Stimulated activated naive CD8-positive, alpha-beta T cell treated with anti-CD3 and anti-CD28 coated beads, Interleukin-15, amount 100 ng/mL, for 72 hours (primary cell): Measurements from ENCODE around the gene CALB2.

ENCODE experiments used
- ATAC-seq: fragments of 150-1000 bp; cut with Tn5 transposase; 2 replicates; pipeline ENCODE4 v1.10.0; 2021; ENCODE audit warnings: mild to moderate bottlenecking, moderate library complexity
- DNase-seq, 2 donors: peaks; one replicate each; pipeline ENCODE4 v3.0.0; 2021 to 2022
- H3K27ac Mint-ChIP-seq, 2 donors: one replicate each; pipeline ENCODE4 v1.8.0; 2022; ENCODE audit warnings: mild to moderate bottlenecking in 2 of 2, mixed read lengths in 2 of 2, moderate library complexity in 2 of 2
- H3K27me3 Mint-ChIP-seq: one replicate; pipeline ENCODE4 v1.8.0; 2022; ENCODE audit warnings: mixed read lengths
- H3K4me1 Mint-ChIP-seq: one replicate; pipeline ENCODE4 v1.8.0; 2022; ENCODE audit warnings: mild to moderate bottlenecking, mixed read lengths
- H3K4me3 Mint-ChIP-seq, 2 donors: one replicate each; pipeline ENCODE4 v1.8.0; 2022; ENCODE audit warnings: mild to moderate bottlenecking in 2 of 2, mixed read lengths in 2 of 2, moderate library complexity in 1 of 2
- H3K9me3 Mint-ChIP-seq, 2 donors: one replicate each; pipeline ENCODE4 v1.8.0; 2022; ENCODE audit warnings: mixed read lengths in 2 of 2

CALB2 gene

DNA sequence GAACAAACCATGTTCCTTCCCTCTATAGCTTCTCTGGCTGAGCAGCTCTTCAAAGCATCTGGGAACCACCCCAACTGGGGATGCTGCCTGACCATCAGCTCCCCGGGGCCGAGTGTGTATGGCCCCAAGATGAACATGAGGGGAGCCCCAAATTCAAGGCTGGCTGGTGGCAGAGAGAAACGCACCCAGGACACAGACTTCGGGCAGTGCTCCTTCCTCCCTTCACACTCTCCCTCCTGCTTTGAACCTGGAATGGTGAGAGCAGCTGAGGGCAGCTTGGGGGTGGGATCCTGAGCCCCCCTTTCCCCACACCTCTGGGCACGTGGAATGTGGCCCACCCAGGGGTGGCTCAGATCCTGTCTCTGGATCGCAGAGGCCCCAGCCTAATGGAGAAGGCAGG, 66.1 kb downstream of the CALB2 start:
- no peak overlapping the region for H3K4me3 Mint-ChIP-seq
- ATAC-seq: no peak
- DNase-seq: no peak
- H3K27me3 Mint-ChIP-seq: peaks cover 57% of the 10 kb centered on the region
- H3K27ac Mint-ChIP-seq: no peak overlapping the region
- H3K9me3 Mint-ChIP-seq: peaks cover 0 to 8% of the 10 kb centered on the region in 2 donors
- H3K4me1 Mint-ChIP-seq: peaks cover 12% of the 10 kb centered on the region

DNA sequence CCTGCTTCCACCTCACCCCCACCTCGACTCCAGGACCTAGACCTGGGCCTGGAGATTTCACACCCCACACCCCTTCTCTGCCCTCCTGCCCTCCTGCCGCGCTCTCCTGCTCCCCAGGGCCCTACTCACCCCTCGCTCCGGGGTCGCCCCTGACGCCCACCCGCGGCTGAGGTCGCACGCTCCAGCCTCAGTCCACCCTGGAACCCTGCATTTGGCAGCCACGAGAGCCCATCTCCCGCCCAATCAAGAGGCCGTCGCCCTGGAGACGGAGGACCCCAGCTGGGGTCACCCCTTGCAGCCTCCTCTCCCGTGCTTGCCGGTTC, 67.2 kb downstream of the CALB2 start:
- H3K4me1 Mint-ChIP-seq: peaks cover 12% of the 10 kb centered on the region
- no peak overlapping the region for H3K27ac Mint-ChIP-seq
- DNase-seq: no peak
- H3K27me3 Mint-ChIP-seq: peaks cover 57% of the 10 kb centered on the region
- no peak for ATAC-seq
- peak overlapping the region in 1 of 2 donors; percentile 67 for H3K4me3 Mint-ChIP-seq
- H3K9me3 Mint-ChIP-seq: peaks cover 0 to 8% of the 10 kb centered on the region in 2 donors

DNA sequence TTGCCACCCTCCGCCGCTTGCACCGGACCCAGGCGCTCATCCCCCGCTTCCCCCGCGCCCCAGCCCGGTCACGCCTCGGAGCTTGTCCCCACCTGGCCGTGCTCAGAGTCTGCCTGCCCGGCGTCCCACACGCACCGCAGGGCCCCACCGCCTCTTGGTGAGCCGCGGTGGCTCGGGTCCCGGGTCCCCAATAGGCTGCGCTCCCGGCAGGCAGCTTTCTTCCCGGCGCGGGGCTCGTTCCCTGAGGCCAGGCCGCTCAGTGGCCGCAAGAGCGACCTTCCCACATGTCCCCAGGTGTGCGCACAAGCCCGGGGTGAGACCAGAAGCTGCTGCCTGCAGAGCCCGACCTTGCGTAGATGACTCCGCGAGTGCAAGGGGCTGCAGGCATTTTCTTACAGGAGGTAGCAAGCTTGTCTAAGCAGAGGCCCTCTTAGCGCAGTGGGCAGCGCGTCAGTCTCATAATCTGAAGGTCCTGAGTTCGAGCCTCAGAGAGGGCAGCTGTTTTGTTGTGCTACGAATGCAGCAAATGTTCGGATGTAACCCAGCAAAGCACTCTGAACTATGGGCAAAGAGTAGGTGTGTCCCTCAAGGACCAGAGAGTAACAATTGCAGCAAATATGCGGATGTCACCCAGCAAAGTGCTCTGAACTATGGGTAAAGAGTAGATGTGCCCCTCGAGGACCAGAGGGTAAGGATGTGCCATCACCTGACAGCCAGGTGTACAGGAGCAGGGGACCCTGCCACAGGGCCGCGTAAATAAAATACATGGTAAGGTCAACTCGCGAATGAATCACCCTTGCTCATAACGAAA, 67.8 kb downstream of the CALB2 start:
- DNase-seq: peak; percentile 51 to 66
- H3K4me3 Mint-ChIP-seq: peak overlapping the region; percentile 63 to 67
- peaks cover 57% of the 10 kb centered on the region for H3K27me3 Mint-ChIP-seq
- peak; percentile 90 for ATAC-seq
- H3K27ac Mint-ChIP-seq: peak overlapping the region in 1 of 2 donors; percentile 97
- H3K4me1 Mint-ChIP-seq: peaks cover 12% of the 10 kb centered on the region
- H3K9me3 Mint-ChIP-seq: peaks cover 0 to 8% of the 10 kb centered on the region in 2 donors

DNA sequence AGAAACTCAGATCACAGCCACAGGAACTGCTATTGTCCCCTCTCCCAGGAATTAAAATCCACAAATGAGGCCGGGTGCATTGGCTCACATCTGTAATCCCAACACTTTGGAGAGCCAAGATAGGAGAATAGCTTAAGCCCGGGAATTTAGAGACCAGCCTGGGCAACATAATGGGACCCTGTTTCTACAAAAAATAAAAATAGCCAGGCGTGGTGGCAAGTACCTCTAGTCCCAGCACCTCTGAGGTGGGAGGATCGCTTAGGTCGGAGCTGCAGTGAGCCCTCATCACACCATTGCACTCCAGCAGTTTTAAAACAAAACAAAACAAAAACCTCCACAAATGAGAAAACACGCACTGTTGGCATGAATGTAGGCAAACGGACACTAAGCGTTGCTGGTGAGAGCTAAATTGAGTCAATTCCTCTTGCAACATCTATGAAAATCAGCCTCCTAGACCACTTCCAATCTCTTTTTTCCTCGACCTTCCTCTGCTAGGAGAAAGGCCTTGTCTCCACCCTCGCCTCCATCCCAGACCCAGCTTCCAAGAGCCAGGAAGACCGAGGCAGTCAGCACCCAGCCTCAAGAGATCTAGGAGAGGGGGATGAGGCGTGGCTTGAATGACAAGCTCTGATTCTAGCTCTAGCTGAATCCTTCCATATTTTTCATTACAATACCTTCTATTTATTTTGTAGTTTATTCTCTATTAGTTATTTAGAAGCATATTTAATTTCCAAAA, 68.5 kb downstream of the CALB2 start:
- Mint-ChIP-seq H3K27me3 (peaks cover 62% of the 10 kb centered on the region), H3K9me3 (peaks cover 0 to 8% of the 10 kb centered on the region in 2 donors), H3K27ac (no peak overlapping the region), H3K4me1 (peaks cover 12% of the 10 kb centered on the region), H3K4me3 (peak overlapping the region in 1 of 2 donors; percentile 67)
- peak; percentile 6 for ATAC-seq
- DNase-seq: no peak

DNA sequence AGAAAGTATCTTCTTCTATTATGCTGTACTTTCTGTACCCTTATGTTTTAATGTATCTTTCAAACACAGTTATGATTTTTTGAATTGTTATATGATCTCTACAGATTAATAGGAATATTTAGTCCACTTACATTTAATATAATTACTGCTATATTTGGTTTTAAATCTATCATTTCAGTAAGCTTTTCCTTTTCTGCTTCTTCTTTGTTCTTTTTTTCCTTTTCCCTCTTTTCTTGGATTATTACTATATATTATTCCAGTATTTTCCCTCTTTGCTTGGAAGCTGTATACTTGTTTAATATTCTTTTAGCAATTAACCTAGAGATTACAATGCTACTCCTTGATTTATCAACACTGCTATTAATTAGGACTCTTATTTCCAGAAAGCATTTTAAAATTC, 69.9 kb downstream of the CALB2 start:
- Mint-ChIP-seq H3K4me1 (peaks cover 12% of the 10 kb centered on the region), H3K27me3 (peaks cover 70% of the 10 kb centered on the region), H3K9me3 (peaks cover 0 to 8% of the 10 kb centered on the region in 2 donors), H3K4me3 (no peak overlapping the region), H3K27ac (no peak overlapping the region)
- ATAC-seq: no peak
- no peak for DNase-seq

DNA sequence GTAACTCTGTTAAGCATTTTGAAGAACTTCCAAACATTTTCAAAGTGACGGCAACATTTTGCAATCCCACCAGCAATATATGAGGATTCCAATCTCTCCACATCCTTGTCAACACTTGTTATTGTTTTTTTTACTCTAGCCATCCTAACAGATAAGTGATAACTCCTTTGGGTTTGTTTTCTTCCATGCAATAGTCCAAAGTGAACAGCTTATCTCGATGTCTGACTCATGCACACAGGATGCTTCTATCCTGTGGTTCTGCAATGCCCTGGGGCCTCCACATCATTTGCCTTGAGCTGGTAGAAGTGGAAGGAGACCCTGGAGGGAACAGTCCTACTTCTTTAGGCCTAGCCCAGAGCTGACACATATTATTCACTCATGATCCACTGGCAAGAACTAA, 70.4 kb downstream of the CALB2 start:
- Mint-ChIP-seq H3K27me3 (peaks cover 66% of the 10 kb centered on the region), H3K27ac (no peak overlapping the region)

DNA sequence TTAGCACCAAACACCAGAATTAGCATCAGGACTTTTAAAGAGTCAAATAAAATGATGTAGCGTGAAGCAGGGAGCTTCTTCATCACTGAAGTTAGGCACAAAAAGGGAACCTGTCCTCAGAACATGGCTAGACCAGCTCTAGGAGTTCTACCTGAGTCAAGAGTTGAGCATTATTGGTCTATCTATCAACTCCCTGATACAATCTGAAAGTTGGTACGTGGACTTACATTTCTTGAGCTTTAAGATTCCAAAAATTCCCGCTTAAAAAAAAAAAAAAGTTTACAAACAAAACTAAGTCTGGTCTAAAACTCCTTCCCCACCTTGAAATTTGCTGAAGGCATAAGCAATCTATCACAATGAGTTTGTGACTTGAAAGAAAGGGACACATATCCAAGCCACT, 71.1 kb downstream of the CALB2 start:
- H3K4me1 Mint-ChIP-seq: peaks cover 12% of the 10 kb centered on the region
- DNase-seq: no peak
- peaks cover 0 to 8% of the 10 kb centered on the region in 2 donors for H3K9me3 Mint-ChIP-seq
- no peak for ATAC-seq
- H3K4me3 Mint-ChIP-seq: no peak overlapping the region
- no peak overlapping the region for H3K27ac Mint-ChIP-seq
- H3K27me3 Mint-ChIP-seq: peaks cover 59% of the 10 kb centered on the region

More for the DNA sequence above, 70.4 kb downstream of the CALB2 start:
- Mint-ChIP-seq H3K9me3 (peaks cover 0 to 8% of the 10 kb centered on the region in 2 donors), H3K4me3 (no peak overlapping the region), H3K4me1 (peaks cover 12% of the 10 kb centered on the region)
- ATAC-seq (no peak), DNase-seq (no peak)

DNA sequence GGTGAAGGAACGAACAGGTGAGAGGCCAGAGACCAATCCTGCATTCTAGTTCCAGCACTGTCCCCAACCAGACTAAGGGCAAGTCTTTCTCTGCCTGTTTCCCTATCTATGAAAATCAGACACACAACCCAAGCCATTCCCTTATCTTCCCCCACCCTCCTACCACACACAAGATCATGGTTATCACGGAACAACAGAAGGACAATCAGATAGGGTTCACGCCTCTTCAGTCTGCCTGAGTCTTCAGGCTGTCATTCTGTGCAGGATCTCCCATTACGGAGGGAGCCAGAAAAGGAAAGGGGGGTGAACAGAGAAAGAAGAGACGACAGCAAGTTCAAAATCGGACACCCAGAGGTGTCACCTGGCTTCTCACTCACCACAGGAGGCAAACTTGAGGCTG, 72.2 kb downstream of the CALB2 start:
- peaks cover 11% of the 10 kb centered on the region for H3K4me1 Mint-ChIP-seq
- H3K27ac Mint-ChIP-seq: no peak overlapping the region
- DNase-seq: no peak
- no peak overlapping the region for H3K4me3 Mint-ChIP-seq
- no peak for ATAC-seq
- H3K27me3 Mint-ChIP-seq: peaks cover 49% of the 10 kb centered on the region
- peaks cover 0 to 8% of the 10 kb centered on the region in 2 donors for H3K9me3 Mint-ChIP-seq

DNA sequence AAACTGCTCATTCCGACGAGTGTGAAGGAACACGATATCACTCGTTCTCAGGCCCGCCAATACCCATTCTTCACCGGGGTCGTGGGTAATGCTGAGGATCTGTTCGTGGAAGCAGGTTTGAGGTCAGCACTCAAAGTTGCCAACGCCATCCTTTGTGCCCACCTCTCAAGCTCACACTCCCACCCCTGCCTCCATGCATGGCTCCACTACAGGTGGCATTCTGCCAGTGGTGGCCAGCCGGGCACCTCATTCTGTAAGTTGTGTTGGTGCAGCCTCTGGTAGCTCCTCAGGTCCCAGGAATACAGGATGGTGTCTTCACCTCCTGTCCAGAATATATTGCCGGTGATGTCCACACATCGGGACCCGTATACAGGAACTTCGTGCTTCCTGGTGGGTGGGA, 72.7 kb downstream of the CALB2 start:
- H3K4me3 Mint-ChIP-seq: no peak overlapping the region
- no peak overlapping the region for H3K27ac Mint-ChIP-seq
- peaks cover 7% of the 10 kb centered on the region for H3K4me1 Mint-ChIP-seq

DNA sequence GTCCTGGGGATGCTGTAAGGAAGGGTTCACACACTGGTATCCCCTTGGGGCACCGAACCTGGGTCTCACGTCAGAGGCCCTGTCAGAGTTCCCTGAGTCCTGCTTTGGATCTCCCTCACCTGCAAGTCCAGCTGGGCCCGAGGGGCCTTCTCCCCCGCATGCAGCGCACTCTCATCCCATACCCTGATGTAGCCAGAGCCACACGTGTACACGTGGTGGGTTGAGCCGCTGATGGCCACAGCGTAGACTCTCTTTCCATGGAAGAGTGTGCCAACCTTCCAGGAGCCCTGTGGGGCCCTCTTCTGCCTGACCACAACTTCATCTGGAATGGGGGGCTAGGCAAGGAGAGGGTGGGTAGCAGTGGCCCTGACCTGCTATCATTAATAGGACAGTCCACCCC, 73.5 kb downstream of the CALB2 start:
- Mint-ChIP-seq H3K27me3 (peaks cover 49% of the 10 kb centered on the region), H3K9me3 (peaks cover 0 to 8% of the 10 kb centered on the region in 2 donors), H3K4me3 (no peak overlapping the region), H3K27ac (no peak overlapping the region), H3K4me1 (no peaks in the 10 kb centered on the region)
- DNase-seq (no peak), ATAC-seq (no peak)

More for the DNA sequence above, 72.7 kb downstream of the CALB2 start:
- peaks cover 0 to 8% of the 10 kb centered on the region in 2 donors for H3K9me3 Mint-ChIP-seq
- ATAC-seq (no peak), DNase-seq (no peak)
- peaks cover 49% of the 10 kb centered on the region for H3K27me3 Mint-ChIP-seq

DNA sequence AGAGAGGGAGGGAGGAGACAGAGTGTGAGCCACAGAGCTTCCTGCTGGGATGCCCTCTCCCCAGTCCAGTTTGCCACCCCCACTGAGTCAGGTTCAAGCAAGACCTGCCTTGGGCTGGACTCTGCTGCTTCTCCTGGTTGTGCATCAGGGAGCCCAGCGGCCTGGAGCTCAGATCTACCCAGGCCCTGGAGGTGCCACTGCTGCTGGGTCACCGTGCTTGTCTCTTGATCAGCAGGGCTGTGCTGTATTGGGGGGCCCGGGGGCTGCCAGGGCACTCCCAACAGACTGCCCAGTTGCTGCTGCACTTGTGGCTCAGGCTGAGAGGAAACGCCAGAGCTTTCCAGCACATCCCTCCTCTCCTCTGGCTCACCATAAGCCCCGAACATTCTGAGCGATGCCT, 74.4 kb downstream of the CALB2 start:
- H3K4me1 Mint-ChIP-seq: no peaks in the 10 kb centered on the region
- no peak for DNase-seq
- H3K27me3 Mint-ChIP-seq: peaks cover 52% of the 10 kb centered on the region
- H3K9me3 Mint-ChIP-seq: peaks cover 0 to 8% of the 10 kb centered on the region in 2 donors
- no peak for ATAC-seq
- H3K4me3 Mint-ChIP-seq: no peak overlapping the region
- no peak overlapping the region for H3K27ac Mint-ChIP-seq

DNA sequence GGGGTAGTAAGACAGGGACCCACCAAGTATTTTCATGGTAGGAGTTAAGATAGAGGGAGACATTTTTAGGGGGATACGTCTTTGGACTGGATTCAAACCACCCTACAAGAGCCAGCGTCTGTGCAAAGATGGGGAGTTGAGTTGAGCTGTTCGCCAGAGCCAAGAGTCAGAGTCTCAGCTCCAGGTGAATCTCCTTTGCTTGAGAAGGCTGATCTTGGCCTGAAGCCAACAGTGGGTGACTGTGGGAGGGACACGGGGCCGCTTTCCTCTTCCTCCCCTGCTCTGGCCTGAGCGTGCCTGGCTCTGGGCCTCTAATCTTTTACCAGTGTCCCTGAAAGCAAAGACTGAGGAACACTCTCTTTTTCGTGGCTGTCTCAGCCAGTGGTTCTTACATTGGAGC, 78.0 kb downstream of the CALB2 start:
- ATAC-seq (no peak), DNase-seq (no peak)
- peaks cover 77% of the 10 kb centered on the region for H3K27me3 Mint-ChIP-seq
- H3K27ac Mint-ChIP-seq: peak overlapping the region in 1 of 2 donors; percentile 36
- H3K9me3 Mint-ChIP-seq: no peaks in the 10 kb centered on the region
- peaks cover 11% of the 10 kb centered on the region for H3K4me1 Mint-ChIP-seq
- H3K4me3 Mint-ChIP-seq: no peak overlapping the region

DNA sequence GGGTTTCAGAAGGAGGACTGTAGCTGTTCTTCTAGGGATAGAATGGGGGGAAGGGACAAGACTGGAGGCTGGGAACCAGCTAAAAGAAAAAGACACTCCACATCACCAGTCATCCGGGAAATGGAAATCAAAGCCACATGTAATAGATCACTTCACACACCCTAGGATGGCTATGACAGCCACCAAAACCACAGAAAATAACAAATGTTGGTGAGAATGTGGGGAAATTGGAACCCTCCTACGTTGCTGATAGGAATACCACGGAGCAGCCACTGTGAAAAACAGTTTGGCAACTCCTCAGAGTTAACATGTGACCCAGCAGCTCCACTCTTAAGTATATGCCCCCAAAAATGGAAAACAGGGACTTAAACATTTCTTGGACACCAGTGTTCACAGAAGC, 81.0 kb downstream of the CALB2 start:
- H3K9me3 Mint-ChIP-seq: peaks cover 6 to 18% of the 10 kb centered on the region in 2 donors
- DNase-seq: no peak
- ATAC-seq: no peak
- H3K4me1 Mint-ChIP-seq: peaks cover 11% of the 10 kb centered on the region
- H3K27ac Mint-ChIP-seq: no peak overlapping the region
- peaks cover 58% of the 10 kb centered on the region for H3K27me3 Mint-ChIP-seq
- H3K4me3 Mint-ChIP-seq: no peak overlapping the region
